PC-9 (cell line): ENCODE data around the gene EPB41L4B. TPM values are rescaled to one million over a fixed set of nuclear protein-coding genes. Genes with fewer than 3 reads are reported as not detected.

Experiments
- BruUV-seq: library from RNA; stranded (reverse); fragments of 400-500 nt; replicated peaks from 2 replicates; lab custom pipeline; 2021; lab: Mats Ljungman, UMichigan
- CTCF ChIA-PET: fragments of 300-600 bp; sonication (Branson Sonifier 250); formaldehyde crosslinking; loops from one replicate; lab custom pipeline; 2022; ENCODE audit warnings: antibody characterized with exemption; lab: Charles Lee
- POLR2A ChIA-PET: fragments of 300-600 bp; sonication (Branson Sonifier 250); formaldehyde crosslinking; loops from one replicate; lab custom pipeline; 2022; ENCODE audit warnings: antibody characterized with exemption; ENCODE audit not compliant: unreplicated experiment; lab: Charles Lee
- DNase-seq, 2 experiments: peaks; one replicate each; pipeline versions ENCODE4 v3.0.0 to v3.0.0-alpha.2; 2015 to 2022; ENCODE audit warnings: mixed read lengths in 1 of 2
- H2AFZ ChIP-seq: fragments of 200-600 bp; sonication (generic); 2 replicates; pipeline ENCODE4 v1.8.1; 2017; ENCODE audit warnings: antibody characterized with exemption
- H3F3A ChIP-seq: fragments of 200-600 bp; sonication (generic); 2 replicates; pipeline ENCODE4 v1.8.1; 2017; ENCODE audit warnings: antibody characterized with exemption, mild to moderate bottlenecking, low read depth; ENCODE audit not compliant: insufficient read depth
- H3K27ac ChIP-seq: fragments of 200-600 bp; sonication (generic); 2 replicates; pipeline ENCODE4 v1.6.1; 2016; ENCODE audit warnings: mixed run types
- H3K27me3 ChIP-seq: fragments of 200-600 bp; sonication (generic); 2 replicates; pipeline ENCODE4 v1.6.1; 2016; ENCODE audit warnings: low read depth, mixed run types; ENCODE audit not compliant: insufficient read depth
- H3K36me3 ChIP-seq: fragments of 200-600 bp; sonication (generic); 2 replicates; pipeline ENCODE4 v1.6.1; 2016; ENCODE audit warnings: low read depth, mixed run types
- H3K4me1 ChIP-seq: fragments of 200-600 bp; sonication (generic); replicated peaks from 2 replicates; pipeline ENCODE4 v1.6.1; 2016; ENCODE audit warnings: mixed run types; ENCODE audit not compliant: insufficient read depth
- H3K4me2 ChIP-seq: fragments of 200-600 bp; sonication (generic); 2 replicates; pipeline ENCODE4 v1.6.1; 2017; ENCODE audit warnings: mixed run types
- H3K4me3 ChIP-seq: fragments of 200-600 bp; sonication (generic); 2 replicates; pipeline ENCODE4 v1.6.1; 2016; ENCODE audit warnings: mixed run types
- H3K79me2 ChIP-seq: fragments of 200-600 bp; sonication (generic); 2 replicates; pipeline ENCODE4 v1.6.1; 2017; ENCODE audit warnings: low read depth, mixed run types
- H3K9me2 ChIP-seq: fragments of 200-600 bp; sonication (generic); 2 replicates; pipeline ENCODE4 v1.8.1; 2017; ENCODE audit warnings: mild to moderate bottlenecking; ENCODE audit not compliant: insufficient read depth
- H3K9me3 ChIP-seq: fragments of 200-600 bp; sonication (generic); 2 replicates; pipeline ENCODE4 v1.8.1; 2016; ENCODE audit warnings: low read depth; ENCODE audit not compliant: insufficient read depth
- H4K20me1 ChIP-seq: fragments of 200-600 bp; sonication (generic); 2 replicates; pipeline ENCODE4 v1.8.1; 2017; ENCODE audit not compliant: insufficient read depth
- EZH2 ChIP-seq: fragments of 200-600 bp; sonication (generic); IDR thresholded peaks from 2 replicates; pipeline ENCODE4 v1.8.0; 2017; ENCODE audit warnings: antibody characterized with exemption, low read depth
- intact Hi-C: fragments of 100-400 bp; cut with micrococcal nuclease; formaldehyde crosslinking; loops from one replicate; pipeline ENCODE4 v1.10.0; 2022; ENCODE audit not compliant: unreplicated experiment
- total RNA-seq: library from RNA; stranded (reverse); gene quantifications from 2 replicates; pipeline ENCODE4 v1.2.3, GENCODE V29; 2021
- TF ChIP-seq, protein P1 (sequence below): fragments of 200-600 bp; sonication (generic); conservative IDR thresholded peaks from 2 replicates; pipeline ENCODE4 v1.6.1; 2017; ENCODE audit warnings: mixed run types, antibody characterized with exemption, mild to moderate bottlenecking, moderate library complexity

Gene EPB41L4B
- total RNA-seq, 1 experiment from 2014 or later: 4.2 TPM

DNA sequence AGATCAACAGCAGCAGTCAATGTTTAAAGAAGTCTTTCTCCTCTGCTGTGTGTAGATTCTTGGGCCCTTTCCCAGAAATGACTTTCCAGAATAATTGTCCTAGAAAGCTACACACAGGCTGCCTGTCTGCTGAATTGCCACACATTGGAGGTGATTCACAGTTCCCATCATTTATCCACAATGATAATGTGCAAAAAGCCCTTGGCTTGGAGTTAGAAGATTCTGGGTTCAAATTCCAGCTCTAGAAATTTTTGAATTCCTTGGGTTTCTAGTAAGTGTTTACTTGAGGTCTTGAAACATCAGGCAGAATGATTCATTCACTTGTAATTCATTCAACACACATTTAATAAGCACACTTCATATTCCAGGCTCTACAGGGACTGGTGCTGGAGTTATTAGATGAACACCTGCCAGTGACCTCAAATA is 28.6 kb upstream of the EPB41L4B start:
- Histone ChIP-seq H3K9me3 (no peaks in the 10 kb centered on the region), H3K9me2 (no peaks in the 10 kb centered on the region), H3K4me3 (no peak overlapping the region), H3K4me2 (peak overlapping the region; percentile 32), H4K20me1 (no peaks in the 10 kb centered on the region), H3K79me2 (no peaks in the 10 kb centered on the region), H2AFZ (no peak overlapping the region), H3K4me1 (peaks cover 40% of the 10 kb centered on the region), H3K27me3 (no peaks in the 10 kb centered on the region), H3K27ac (peak overlapping the region; percentile 29; the same call in 1 of the 2 replicates), H3K36me3 (no peaks in the 10 kb centered on the region), H3F3A (peaks cover 46% of the 10 kb centered on the region)
- intact Hi-C loops: loop anchor here (2.0 to 10.0 kb wide), 3 partner anchors 19 to 415 kb away; partner anchors contain the start of genes ABITRAM and ELP1
- TF ChIP-seq, protein P1, sequence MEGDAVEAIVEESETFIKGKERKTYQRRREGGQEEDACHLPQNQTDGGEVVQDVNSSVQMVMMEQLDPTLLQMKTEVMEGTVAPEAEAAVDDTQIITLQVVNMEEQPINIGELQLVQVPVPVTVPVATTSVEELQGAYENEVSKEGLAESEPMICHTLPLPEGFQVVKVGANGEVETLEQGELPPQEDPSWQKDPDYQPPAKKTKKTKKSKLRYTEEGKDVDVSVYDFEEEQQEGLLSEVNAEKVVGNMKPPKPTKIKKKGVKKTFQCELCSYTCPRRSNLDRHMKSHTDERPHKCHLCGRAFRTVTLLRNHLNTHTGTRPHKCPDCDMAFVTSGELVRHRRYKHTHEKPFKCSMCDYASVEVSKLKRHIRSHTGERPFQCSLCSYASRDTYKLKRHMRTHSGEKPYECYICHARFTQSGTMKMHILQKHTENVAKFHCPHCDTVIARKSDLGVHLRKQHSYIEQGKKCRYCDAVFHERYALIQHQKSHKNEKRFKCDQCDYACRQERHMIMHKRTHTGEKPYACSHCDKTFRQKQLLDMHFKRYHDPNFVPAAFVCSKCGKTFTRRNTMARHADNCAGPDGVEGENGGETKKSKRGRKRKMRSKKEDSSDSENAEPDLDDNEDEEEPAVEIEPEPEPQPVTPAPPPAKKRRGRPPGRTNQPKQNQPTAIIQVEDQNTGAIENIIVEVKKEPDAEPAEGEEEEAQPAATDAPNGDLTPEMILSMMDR: no peak
- TF ChIP-seq EZH2: no peak
- CTCF ChIA-PET: interaction anchor here (0.7 kb wide), 1 partner anchor 155 kb away, joined by 14 read pairs; no protein-coding TSS in a partner anchor
- POLR2A ChIA-PET: no interaction called here
- BruUV-seq: no TSS peak
- DNase-seq: peak; percentile 26 to 94

DNA sequence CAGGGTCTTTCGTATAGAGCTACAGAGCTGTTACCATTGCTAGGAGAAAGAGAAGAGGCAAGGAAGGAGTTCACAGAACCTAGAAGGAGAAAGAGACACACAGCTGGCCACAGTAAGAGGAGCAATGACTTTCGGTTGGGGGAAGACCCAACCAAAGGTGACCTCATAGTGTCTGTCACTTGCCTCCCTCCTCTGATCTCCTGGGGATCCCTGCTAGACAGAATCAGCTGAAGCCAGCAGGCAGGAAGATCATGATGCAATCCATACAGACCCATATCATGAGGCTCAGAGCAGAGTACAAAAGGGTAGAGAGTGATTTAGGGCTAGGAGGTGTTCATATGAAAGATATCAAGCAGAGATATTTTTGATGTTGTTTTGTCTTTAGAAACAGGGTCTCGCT is 26.0 kb upstream of the EPB41L4B start:
- ChIA-PET POLR2A (no interaction called here), CTCF (no interaction called here)
- Histone ChIP-seq H3K4me1 (peaks cover 47% of the 10 kb centered on the region), H3K4me2 (0 out of 2 replicates have a peak overlapping the region, but pooled peaks have one; percentile 66), H3K36me3 (no peaks in the 10 kb centered on the region), H3K9me3 (no peaks in the 10 kb centered on the region), H2AFZ (no peak overlapping the region), H3K27me3 (no peaks in the 10 kb centered on the region), H3K27ac (no peak overlapping the region), H3F3A (peaks cover 50% of the 10 kb centered on the region), H3K9me2 (no peaks in the 10 kb centered on the region), H3K79me2 (no peaks in the 10 kb centered on the region), H3K4me3 (no peak overlapping the region), H4K20me1 (no peaks in the 10 kb centered on the region)
- DNase-seq: no peak
- intact Hi-C loops: loop anchor here (5.0 to 10.0 kb wide), 2 partner anchors 105 to 412 kb away; partner anchors contain the start of genes ABITRAM and ELP1
- BruUV-seq: no TSS peak
- TF ChIP-seq, protein P1: no peak
- TF ChIP-seq EZH2: no peak

DNA sequence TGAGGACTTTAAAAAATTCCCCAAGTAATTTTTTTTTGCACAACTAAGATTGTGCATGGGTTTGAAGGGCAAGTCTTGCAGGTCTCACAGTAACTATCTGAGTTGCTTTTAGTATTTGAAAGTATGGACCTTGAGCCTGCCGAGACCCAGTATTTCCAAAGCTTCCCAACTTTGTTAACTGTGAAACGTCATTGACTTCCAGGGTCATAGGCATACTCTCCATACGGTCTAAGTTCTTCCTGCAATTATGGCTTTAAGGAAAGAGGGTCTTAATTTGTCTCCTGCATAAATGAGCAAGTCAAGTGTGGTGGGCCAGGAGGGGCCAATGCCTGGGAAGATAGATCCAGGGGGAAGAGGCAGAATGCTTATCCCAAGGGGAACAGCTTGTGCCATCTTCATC is 24.0 kb upstream of the EPB41L4B start:
- H3K4me1 ChIP-seq: peaks cover 51% of the 10 kb centered on the region
- intact Hi-C loops: loop anchor here (1.0 to 10.0 kb wide), 6 partner anchors 14 to 471 kb away; partner anchors contain the start of genes ABITRAM, ELP1 and EPB41L4B
- no TSS peak for BruUV-seq
- no peak for TF ChIP-seq EZH2
- TF ChIP-seq, protein P1: no peak
- H4K20me1 ChIP-seq: no peaks in the 10 kb centered on the region
- no peak for DNase-seq
- H3K4me3 ChIP-seq: peak overlapping the region; percentile 21; the same call in 1 of the 2 replicates
- H2AFZ ChIP-seq: no peak overlapping the region
- no peaks in the 10 kb centered on the region for H3K27me3 ChIP-seq
- H3F3A ChIP-seq: peaks cover 54% of the 10 kb centered on the region
- no peaks in the 10 kb centered on the region for H3K9me2 ChIP-seq
- H3K27ac ChIP-seq: peak overlapping the region; percentile 81
- no peaks in the 10 kb centered on the region for H3K36me3 ChIP-seq
- H3K79me2 ChIP-seq: no peaks in the 10 kb centered on the region
- no peaks in the 10 kb centered on the region for H3K9me3 ChIP-seq
- ChIA-PET POLR2A (interaction anchor here (0.8 to 1.4 kb wide), 2 partner anchors 18 to 237 kb away, joined by 7 to 10 read pairs; no protein-coding TSS in a partner anchor), CTCF (interaction anchor here (0.5 to 1.6 kb wide), 8 partner anchors 12 to 445 kb away, joined by 3 to 17 read pairs (median 4); no protein-coding TSS in a partner anchor)
- H3K4me2 ChIP-seq: peak overlapping the region; percentile 66
